KMS-11 (cell line): ENCODE results near the gene ENTPD6.
"Not testable (repeated sequence)": the region's sequence is repeated elsewhere in the genome, so short reads cannot be mapped to it uniquely, and the experiment has no call there.

Experiments
- H2AFZ ChIP-seq: fragments of 200-600 bp; sonication (generic); 2 replicates; pipeline ENCODE4 v1.6.1; 2016; ENCODE audit warnings: antibody characterized with exemption, mixed run types, low read depth
- H3K27ac ChIP-seq: fragments of 200-600 bp; sonication (generic); 2 replicates; pipeline ENCODE4 v1.6.1; 2016; ENCODE audit warnings: mild to moderate bottlenecking, mixed run types
- H3K27me3 ChIP-seq: fragments of 200-600 bp; sonication (generic); 2 replicates; pipeline ENCODE4 v1.6.1; 2017; ENCODE audit warnings: mild to moderate bottlenecking, low read depth, mixed run types, moderate library complexity; ENCODE audit not compliant: insufficient read depth
- H3K36me3 ChIP-seq: fragments of 200-600 bp; sonication (generic); 2 replicates; pipeline ENCODE4 v1.6.1; 2017; ENCODE audit warnings: mild to moderate bottlenecking, mixed run types; ENCODE audit not compliant: insufficient read depth
- H3K4me1 ChIP-seq: fragments of 200-600 bp; sonication (generic); 2 replicates; pipeline ENCODE4 v1.6.1; 2016; ENCODE audit warnings: mild to moderate bottlenecking, low read depth, mixed run types; ENCODE audit not compliant: poor library complexity, severe bottlenecking
- H3K4me2 ChIP-seq: fragments of 200-600 bp; sonication (generic); 2 replicates; pipeline ENCODE4 v1.7.0; 2016; ENCODE audit warnings: mild to moderate bottlenecking, mixed run types
- H3K4me3 ChIP-seq: fragments of 200-600 bp; sonication (generic); IDR thresholded peaks from 2 replicates; pipeline ENCODE4 v1.6.1; 2017; ENCODE audit warnings: low read depth, low read length, mixed read lengths; ENCODE audit not compliant: insufficient read depth
- H3K79me2 ChIP-seq: fragments of 200-600 bp; sonication (generic); 2 replicates; pipeline ENCODE4 v1.6.1; 2016; ENCODE audit warnings: low read depth, mixed run types; ENCODE audit not compliant: insufficient read depth
- H3K9ac ChIP-seq: fragments of 200-600 bp; sonication (generic); 2 replicates; pipeline ENCODE4 v1.6.1; 2016; ENCODE audit warnings: mild to moderate bottlenecking, mixed run types
- H4K20me1 ChIP-seq: fragments of 200-600 bp; sonication (generic); 2 replicates; pipeline ENCODE4 v1.6.1; 2016; ENCODE audit warnings: mild to moderate bottlenecking, mixed run types; ENCODE audit not compliant: insufficient read depth
- TF ChIP-seq, protein P1 (sequence below): fragments of 200-600 bp; sonication (generic); conservative IDR thresholded peaks from 2 replicates; pipeline ENCODE4 v1.6.1; 2017; ENCODE audit warnings: low read depth, mild to moderate bottlenecking, antibody characterized with exemption, low read length, moderate library complexity, mixed read lengths

The ENTPD6 gene

DNA sequence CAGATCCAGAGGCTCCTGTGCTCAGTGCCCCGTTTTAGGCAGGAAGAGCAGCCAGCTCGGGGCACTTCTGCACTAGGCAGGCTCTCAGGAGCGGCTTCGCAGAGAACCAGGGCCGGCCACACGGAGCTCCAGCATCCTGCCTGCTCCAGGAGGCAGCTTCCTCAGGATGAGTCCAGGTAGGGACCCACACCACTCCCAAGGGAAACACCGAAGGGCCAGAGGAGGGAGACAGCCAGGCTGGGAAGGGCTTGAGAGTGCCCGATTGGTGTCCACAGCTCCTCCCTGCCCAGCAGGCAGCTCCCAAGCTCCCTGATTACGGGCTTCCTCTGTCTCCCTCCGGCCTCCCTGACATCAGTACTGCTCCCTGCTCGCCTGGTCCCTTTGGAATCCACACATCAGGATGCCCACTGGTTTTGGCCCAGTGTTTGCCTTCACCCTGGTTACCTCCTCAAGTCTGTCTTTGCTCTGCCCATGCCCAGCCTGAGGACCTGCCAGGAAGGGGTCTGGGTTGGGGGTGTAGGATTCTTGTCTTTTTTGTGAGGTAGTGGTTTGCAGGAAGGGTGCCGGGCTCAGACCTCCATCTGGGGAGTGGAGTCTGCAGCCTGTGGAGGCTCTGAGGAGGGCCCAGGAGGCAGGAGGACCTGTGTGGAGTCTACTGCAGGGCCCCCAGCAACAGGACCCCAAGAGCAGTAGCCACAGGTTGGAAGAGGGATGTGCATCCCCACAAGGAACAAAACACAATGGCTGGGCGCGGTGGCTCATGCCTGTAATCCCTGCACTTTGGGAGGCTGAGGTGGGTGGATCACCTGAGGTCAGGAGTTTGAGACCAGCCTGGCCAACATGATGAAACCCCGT, 41.2 kb downstream of the ENTPD6 start:
- Histone ChIP-seq H4K20me1 (no peaks in the 10 kb centered on the region), H3K4me2 (no peak overlapping the region), H3K4me1 (no peaks in the 10 kb centered on the region), H3K27me3 (no peaks in the 10 kb centered on the region), H3K36me3 (no peaks in the 10 kb centered on the region), H3K79me2 (no peaks in the 10 kb centered on the region), H2AFZ (no peak overlapping the region), H3K9ac (no peak overlapping the region), H3K27ac (no peak overlapping the region), H3K4me3 (no peak overlapping the region)
- TF ChIP-seq, protein P1, sequence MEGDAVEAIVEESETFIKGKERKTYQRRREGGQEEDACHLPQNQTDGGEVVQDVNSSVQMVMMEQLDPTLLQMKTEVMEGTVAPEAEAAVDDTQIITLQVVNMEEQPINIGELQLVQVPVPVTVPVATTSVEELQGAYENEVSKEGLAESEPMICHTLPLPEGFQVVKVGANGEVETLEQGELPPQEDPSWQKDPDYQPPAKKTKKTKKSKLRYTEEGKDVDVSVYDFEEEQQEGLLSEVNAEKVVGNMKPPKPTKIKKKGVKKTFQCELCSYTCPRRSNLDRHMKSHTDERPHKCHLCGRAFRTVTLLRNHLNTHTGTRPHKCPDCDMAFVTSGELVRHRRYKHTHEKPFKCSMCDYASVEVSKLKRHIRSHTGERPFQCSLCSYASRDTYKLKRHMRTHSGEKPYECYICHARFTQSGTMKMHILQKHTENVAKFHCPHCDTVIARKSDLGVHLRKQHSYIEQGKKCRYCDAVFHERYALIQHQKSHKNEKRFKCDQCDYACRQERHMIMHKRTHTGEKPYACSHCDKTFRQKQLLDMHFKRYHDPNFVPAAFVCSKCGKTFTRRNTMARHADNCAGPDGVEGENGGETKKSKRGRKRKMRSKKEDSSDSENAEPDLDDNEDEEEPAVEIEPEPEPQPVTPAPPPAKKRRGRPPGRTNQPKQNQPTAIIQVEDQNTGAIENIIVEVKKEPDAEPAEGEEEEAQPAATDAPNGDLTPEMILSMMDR: no peak

DNA sequence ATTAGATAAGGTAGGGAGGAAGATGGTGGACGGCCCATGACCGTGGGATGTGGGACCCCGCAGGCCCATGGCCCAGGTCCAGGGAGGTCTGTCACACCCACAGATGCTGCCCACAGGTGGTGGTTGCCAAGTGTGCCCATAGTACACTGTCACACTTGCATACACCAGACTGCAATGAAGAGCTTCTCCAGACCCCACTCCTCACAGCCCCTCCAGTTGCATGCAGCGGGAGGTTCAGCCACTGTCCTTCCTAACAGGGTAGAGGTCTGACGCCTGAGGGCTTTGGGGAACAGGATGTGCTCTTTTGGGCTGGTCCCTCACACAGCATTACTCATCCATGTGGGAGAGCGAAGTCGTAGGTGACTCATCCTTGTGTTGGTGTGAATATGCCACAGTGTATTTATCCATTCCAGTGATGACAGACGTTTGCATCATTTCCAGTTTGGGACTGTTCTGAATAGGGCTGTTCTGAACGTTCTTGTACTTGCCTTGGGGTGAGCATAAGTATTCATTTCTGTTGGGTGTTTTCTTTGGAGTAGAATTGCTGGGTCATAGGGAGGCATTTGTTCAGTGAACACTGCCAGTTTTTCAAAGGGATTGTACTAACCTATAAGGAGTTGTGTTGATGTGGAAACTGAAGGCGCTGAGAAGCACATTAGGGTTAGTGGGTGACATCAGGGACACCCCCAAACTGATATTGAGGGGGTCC, 42.3 kb downstream of the ENTPD6 start:
- Histone ChIP-seq H3K4me1 (no peaks in the 10 kb centered on the region), H3K27ac (no peak overlapping the region), H2AFZ (no peak overlapping the region), H4K20me1 (no peaks in the 10 kb centered on the region), H3K27me3 (no peaks in the 10 kb centered on the region), H3K4me3 (no peak overlapping the region), H3K9ac (no peak overlapping the region), H3K79me2 (no peaks in the 10 kb centered on the region), H3K36me3 (no peaks in the 10 kb centered on the region), H3K4me2 (no peak overlapping the region)
- TF ChIP-seq, protein P1: no peak

DNA sequence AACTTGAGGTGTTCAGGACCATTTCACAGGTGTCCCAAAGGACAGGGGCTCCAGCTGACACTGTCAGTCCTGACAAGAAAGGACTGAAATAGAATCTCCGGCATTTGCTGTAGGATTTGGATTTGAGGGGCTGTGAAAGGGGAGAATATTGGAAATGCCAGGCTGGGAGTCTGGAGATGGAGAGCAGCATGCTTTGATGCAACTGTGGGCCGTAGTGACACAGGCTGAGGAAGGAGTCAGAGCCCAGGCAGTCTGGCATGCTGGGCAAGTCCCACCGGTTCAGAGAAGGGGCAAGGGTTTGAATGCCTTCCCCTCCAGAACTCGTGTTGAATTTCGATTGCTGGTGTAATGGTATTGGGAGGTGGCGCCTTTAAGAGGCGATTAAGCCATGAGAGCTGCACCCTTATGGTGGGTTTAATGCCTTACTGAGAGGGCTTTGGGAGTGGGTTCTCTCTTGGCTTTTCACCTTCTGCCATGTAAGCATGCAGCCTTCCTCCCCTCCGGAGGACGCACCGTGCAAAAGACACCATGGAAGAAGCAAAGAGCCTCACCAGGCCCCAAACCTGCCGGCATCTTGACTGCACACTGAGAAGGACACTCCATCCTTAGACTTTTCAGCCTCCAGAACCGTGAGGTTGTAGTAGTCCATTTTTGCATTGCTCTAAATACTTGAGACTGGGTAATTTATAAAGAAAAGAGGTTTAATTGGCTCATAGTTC, 43.0 kb downstream of the ENTPD6 start:
- Histone ChIP-seq H3K27ac (no peak overlapping the region), H3K27me3 (no peaks in the 10 kb centered on the region), H3K9ac (no peak overlapping the region), H3K4me3 (no peak overlapping the region), H3K4me1 (no peaks in the 10 kb centered on the region), H4K20me1 (no peaks in the 10 kb centered on the region), H3K4me2 (no peak overlapping the region), H3K79me2 (no peaks in the 10 kb centered on the region), H3K36me3 (no peaks in the 10 kb centered on the region), H2AFZ (no peak overlapping the region)
- TF ChIP-seq, protein P1: no peak

- no peak overlapping the region for H3K4me2 ChIP-seq
- no peaks in the 10 kb centered on the region for H3K4me1 ChIP-seq
- no peaks in the 10 kb centered on the region for H3K27me3 ChIP-seq
- H3K36me3 ChIP-seq: no peaks in the 10 kb centered on the region
- TF ChIP-seq, protein P1: no peak
- no peak overlapping the region for H3K9ac ChIP-seq
- H3K4me3 ChIP-seq: no peak overlapping the region
- H3K27ac ChIP-seq: no peak overlapping the region
- no peaks in the 10 kb centered on the region for H3K79me2 ChIP-seq
- no peaks in the 10 kb centered on the region for H4K20me1 ChIP-seq
- no peak overlapping the region for H2AFZ ChIP-seq
These were observed 44.2 kb downstream of the ENTPD6 start for GRCh38 chr20:25239387-25240370.

DNA sequence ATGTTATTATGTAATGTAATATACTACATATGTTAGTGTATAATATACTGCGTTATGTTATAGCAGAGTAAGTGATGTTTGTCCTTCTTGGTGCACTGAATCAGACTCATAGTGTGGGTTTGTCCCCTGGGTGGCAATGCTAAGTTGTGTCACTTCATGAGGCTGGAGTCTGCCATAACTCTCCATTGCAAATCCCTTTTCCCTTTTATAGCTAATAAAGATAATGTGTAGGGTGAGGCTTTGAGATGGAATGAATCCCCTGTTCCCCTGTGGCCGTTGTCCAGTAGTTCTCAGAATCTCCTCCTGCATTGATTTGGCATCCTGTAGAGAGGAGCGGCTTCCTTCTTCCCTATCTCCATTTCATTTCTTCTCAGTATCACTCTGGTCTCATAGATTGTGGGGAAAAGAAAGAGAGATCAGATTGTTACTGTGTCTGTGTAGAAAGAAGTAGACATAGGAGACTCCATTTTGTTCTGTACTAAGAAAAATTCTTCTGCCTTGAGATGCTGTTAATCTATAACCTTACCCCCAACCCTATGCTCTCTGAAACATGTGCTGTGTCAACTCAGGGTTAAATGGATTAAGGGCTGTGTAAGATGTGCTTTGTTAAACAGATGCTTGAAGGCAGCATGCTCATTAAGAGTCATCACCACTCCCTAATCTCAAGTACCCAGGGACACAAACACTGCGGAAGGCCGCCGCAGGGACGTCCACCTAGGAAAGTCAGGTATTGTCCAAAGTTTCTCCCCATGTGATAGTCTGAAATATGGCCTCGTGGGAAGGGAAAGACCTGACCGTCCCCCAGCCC, 45.5 kb downstream of the ENTPD6 start:
- H3K27ac ChIP-seq, H3K9ac ChIP-seq, H3K36me3 ChIP-seq, H3K79me2 ChIP-seq, H3K4me2 ChIP-seq, H3K4me3 ChIP-seq, H3K4me1 ChIP-seq, H4K20me1 ChIP-seq, H2AFZ ChIP-seq, H3K27me3 ChIP-seq: not testable (repeated sequence)
